Keratinocyte (primary cell): ENCODE measurements around the gene PHACTR1. TPM values are rescaled to one million over a fixed set of nuclear protein-coding genes. Genes with fewer than 3 reads are reported as not detected.

Source experiments
- DNase-seq: peaks from one replicate; pipeline ENCODE4 v3.0.0-alpha.2; 2011; ENCODE audit warnings: low read depth, missing footprints, low spot score
- FAIRE-seq: peaks from 2 replicates; lab custom pipeline; 2011; peaks lifted over from hg19 to GRCh38; lab: Jason Lieb, UNC
- H2AFZ ChIP-seq: 2 replicates; pipeline ENCODE4 v1.6.0; 2012; ENCODE audit warnings: low read length, control low read depth, inconsistent platforms; ENCODE audit not compliant: control insufficient read depth
- H3K27ac ChIP-seq: 2 replicates; pipeline ENCODE4 v1.5.1; 2011; ENCODE audit warnings: low read length; ENCODE audit not compliant: control insufficient read depth, insufficient read depth
- H3K27me3 ChIP-seq: 3 replicates; pipeline ENCODE4 v1.6.0; 2011; ENCODE audit warnings: low read length; ENCODE audit not compliant: control insufficient read depth, insufficient read depth; ENCODE audit errors: extremely low read depth
- H3K36me3 ChIP-seq, 2 experiments: 2 replicates in 1 of 2; 3 replicates in 1 of 2; pipeline ENCODE4 v1.5.1; 2011; ENCODE audit warnings: low read length in 2 of 2, mild to moderate bottlenecking in 1 of 2; ENCODE audit not compliant: control insufficient read depth in 2 of 2, insufficient read depth in 2 of 2; ENCODE audit errors: extremely low read depth in 1 of 2
- H3K4me1 ChIP-seq: 3 replicates; pipeline ENCODE4 v1.5.1; 2011; ENCODE audit warnings: low read length; ENCODE audit not compliant: control insufficient read depth, insufficient read depth; ENCODE audit errors: extremely low read depth
- H3K4me2 ChIP-seq: 3 replicates; pipeline ENCODE4 v1.6.0; 2011; ENCODE audit warnings: low read depth, low read length; ENCODE audit not compliant: control insufficient read depth, insufficient read depth; ENCODE audit errors: extremely low read depth
- H3K4me3 ChIP-seq, 3 experiments: fragments of 200-600 bp in 1 of 3; sonication (generic) in 1 of 3; 2 replicates in 2 of 3; 3 replicates in 1 of 3; pipeline ENCODE4 v1.5.1; 2011 to 2016; ENCODE audit warnings: low read length in 3 of 3, mild to moderate bottlenecking in 3 of 3, control low read depth in 2 of 3, inconsistent platforms in 1 of 3, low read depth in 1 of 3, mixed read lengths in 1 of 3, mixed run types in 1 of 3, moderate library complexity in 1 of 3; ENCODE audit not compliant: control insufficient read depth in 2 of 3, insufficient read depth in 2 of 3; ENCODE audit errors: extremely low read depth in 1 of 3
- H3K79me2 ChIP-seq: 2 replicates; pipeline ENCODE4 v1.6.0; 2012; ENCODE audit warnings: low read length; ENCODE audit not compliant: control insufficient read depth, insufficient read depth
- H3K9ac ChIP-seq: 3 replicates; pipeline ENCODE4 v1.6.0; 2011; ENCODE audit warnings: low read length; ENCODE audit not compliant: control insufficient read depth, insufficient read depth; ENCODE audit errors: extremely low read depth
- H3K9me1 ChIP-seq: 3 replicates; pipeline ENCODE4 v1.6.0; 2011; ENCODE audit warnings: low read length; ENCODE audit not compliant: control insufficient read depth, insufficient read depth; ENCODE audit errors: extremely low read depth
- H3K9me3 ChIP-seq: 2 replicates; pipeline ENCODE4 v1.5.1; 2012; ENCODE audit warnings: low read depth, low read length; ENCODE audit not compliant: control insufficient read depth
- H4K20me1 ChIP-seq: 3 replicates; pipeline ENCODE4 v1.6.0; 2011; ENCODE audit warnings: low read length; ENCODE audit not compliant: control insufficient read depth, insufficient read depth; ENCODE audit errors: extremely low read depth
- CTCF ChIP-seq, 3 experiments: IDR thresholded peaks in 1 of 3; conservative IDR thresholded peaks in 1 of 3; optimal IDR thresholded peaks in 1 of 3; 2 replicates in 2 of 3; 3 replicates in 1 of 3; pipeline versions ENCODE3 to v1.5.1; 2011; ENCODE audit warnings: low read length in 3 of 3, mild to moderate bottlenecking in 3 of 3, moderate library complexity in 2 of 3, control low read depth in 1 of 3, inconsistent platforms in 1 of 3; ENCODE audit not compliant: insufficient read depth in 2 of 3; ENCODE audit errors: extremely low read depth in 1 of 3
- EZH2 ChIP-seq: IDR thresholded peaks from one replicate; pipeline ENCODE4 v1.6.1; 2012; ENCODE audit warnings: inconsistent platforms, mild to moderate bottlenecking, low read length, moderate library complexity
- dilution Hi-C: fragments of 300-500 bp; cut with MboI; formaldehyde crosslinking; loops from one replicate; pipeline ENCODE4 v1.7.0; 2020; ENCODE audit warnings: low sequenced_read_pairs; ENCODE audit not compliant: extremely low pct_ligation_motif_present
- polyA plus RNA-seq, 5 experiments: library from polyadenylated mRNA; depleted of rRNA in 3 of 5; stranded (reverse) in 3 of 5; stranded (forward) in 1 of 5; unstranded in 1 of 5; fragments of >200 nt; gene quantifications; 1 replicate in 1 of 5; 2 replicates in 3 of 5; 3 replicates in 1 of 5; pipeline versions ENCODE4 v1.2.1 to v1.2.3, GENCODE V29; 2011 to 2012; ENCODE audit warnings: missing spikeins in 2 of 5, low read depth in 1 of 5, low replicate concordance in 1 of 5

Gene PHACTR1
- polyA plus RNA-seq, 1 donor (not counting 4 experiments of a cell fraction or from before 2014, with no cell fraction given), result 0.22 TPM

- Histone ChIP-seq H3K9me3 (no peaks in the 10 kb centered on the region), H4K20me1 (no peaks in the 10 kb centered on the region), H3K9me1 (no peaks in the 10 kb centered on the region), H3K36me3 (no peaks in the 10 kb centered on the region), H3K4me1 (no peaks in the 10 kb centered on the region), H3K27me3 (no peaks in the 10 kb centered on the region), H3K4me3 (no peak overlapping the region), H3K9ac (no peak overlapping the region), H3K79me2 (no peaks in the 10 kb centered on the region), H3K4me2 (no peak overlapping the region), H3K27ac (no peak overlapping the region), H2AFZ (no peak overlapping the region)
- TF ChIP-seq CTCF (optimal IDR thresholded peaks at IDR 0.05 in 1 of 3, IDR thresholded peaks at IDR 0.05 in 1 of 3, conservative IDR thresholded peaks at IDR 0.05 in 1 of 3; ENCODE audit: extremely low read depth in 1 of 3, insufficient read depth in 2 of 3, low read length in 3 of 3) (no peak), EZH2 (no peak)
- no peak for FAIRE-seq
- dilution Hi-C loops, result no loop called here
- DNase-seq, result no peak
Observed at GRCh38 chr6:12973386-12973785, 256.8 kb downstream of the PHACTR1 start.

- Histone ChIP-seq H3K9me1 (no peaks in the 10 kb centered on the region), H2AFZ (no peak overlapping the region), H3K4me3 (no peak overlapping the region), H3K9me3 (no peaks in the 10 kb centered on the region), H3K36me3 (no peaks in the 10 kb centered on the region), H3K27ac (no peak overlapping the region), H3K4me2 (no peak overlapping the region), H3K27me3 (no peaks in the 10 kb centered on the region), H4K20me1 (no peaks in the 10 kb centered on the region), H3K4me1 (no peaks in the 10 kb centered on the region), H3K79me2 (no peaks in the 10 kb centered on the region), H3K9ac (no peak overlapping the region)
- dilution Hi-C loops, result no loop called here
- FAIRE-seq, result no peak
- no peak for DNase-seq
- TF ChIP-seq EZH2, result no peak
- no peak for TF ChIP-seq CTCF (optimal IDR thresholded peaks at IDR 0.05 in 1 of 3, IDR thresholded peaks at IDR 0.05 in 1 of 3, conservative IDR thresholded peaks at IDR 0.05 in 1 of 3; ENCODE audit: extremely low read depth in 1 of 3, insufficient read depth in 2 of 3, low read length in 3 of 3)
Observed at GRCh38 chr6:12974551-12974950, 258.0 kb downstream of the PHACTR1 start.
